Measurements from ENCODE around the gene C1S.
"Not testable (repeated sequence)": the region's sequence is repeated elsewhere in the genome, so short reads cannot be mapped to it uniquely, and the experiment has no call there.

C1S gene

GRCh38 chr12:7060353-7060954, at the start of gene C1S:
Gene C1S, plus strand, starts transcription at chr12:7060718. Its CDS starts 1,195 bp downstream, at chr12:7061913.
- peak; percentile 97 for DNase-seq

GRCh38 chr12:7011398-7011797, 49.1 kb upstream of the C1S start:
- not testable (repeated sequence) for DNase-seq

GRCh38 chr12:7012024-7012607, 48.4 kb upstream of the C1S start:
- DNase-seq: no peak

DNA sequence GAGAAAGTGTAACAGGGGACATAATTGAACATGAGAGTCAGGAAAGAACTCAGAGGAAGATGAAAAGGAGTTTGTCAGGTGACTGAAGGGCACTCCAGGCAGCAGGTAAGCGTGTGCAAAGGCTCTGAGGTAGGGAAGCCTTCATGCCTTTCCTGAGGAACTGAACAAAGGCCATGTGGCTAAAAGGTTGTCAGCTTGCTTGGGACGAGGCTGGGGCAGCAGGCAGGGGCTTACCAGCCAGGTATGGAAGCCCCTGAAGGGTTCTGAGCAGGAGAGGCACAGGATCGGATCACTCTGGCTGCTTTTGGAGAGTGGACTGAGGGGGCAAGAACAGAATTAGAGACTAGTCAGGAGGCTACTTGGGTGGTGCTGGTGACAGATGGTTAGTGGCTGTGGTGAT, 47.4 kb upstream of the C1S start:
- no peak for DNase-seq

DNA sequence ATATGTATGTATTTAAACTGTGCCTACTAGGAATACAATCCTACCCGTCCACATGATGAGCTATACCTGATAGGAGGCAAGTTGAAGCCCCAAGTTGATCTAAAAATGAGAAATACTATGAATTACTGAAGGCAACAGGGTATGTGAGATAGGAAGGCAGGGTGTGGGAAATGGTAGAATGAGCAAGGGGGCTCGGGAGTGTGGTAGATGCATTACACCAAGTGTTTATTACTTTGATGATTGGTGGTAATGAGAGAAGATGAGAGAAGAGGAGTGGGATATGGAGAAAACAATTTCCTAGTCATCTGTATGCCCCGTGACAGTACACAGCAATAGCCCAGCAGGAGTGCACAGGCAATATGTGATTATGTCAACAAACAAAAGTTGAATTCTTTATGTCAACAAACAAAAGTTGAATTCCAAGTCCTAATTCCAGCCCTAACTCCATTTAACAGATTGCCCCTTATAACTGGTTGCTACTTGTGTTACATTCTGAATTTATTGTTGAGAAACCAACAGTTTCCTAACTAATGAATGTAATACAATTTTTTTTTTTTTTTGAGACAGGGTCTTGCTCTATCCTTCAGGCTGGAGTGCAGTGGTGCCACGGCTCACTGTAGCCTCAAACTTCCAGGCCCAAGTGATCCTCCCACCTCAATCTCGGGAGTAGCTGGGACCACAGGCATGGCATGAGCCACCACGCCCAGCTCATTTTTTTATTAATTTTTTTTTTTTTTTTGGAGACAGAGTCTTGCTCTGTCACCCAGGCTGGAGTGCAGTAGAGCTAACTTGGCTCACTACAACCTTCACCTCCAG, 44.8 kb upstream of the C1S start:
- DNase-seq: no peak

- DNase-seq: no peak
These were observed 43.5 kb upstream of the C1S start for GRCh38 chr12:7016958-7017571.

DNA sequence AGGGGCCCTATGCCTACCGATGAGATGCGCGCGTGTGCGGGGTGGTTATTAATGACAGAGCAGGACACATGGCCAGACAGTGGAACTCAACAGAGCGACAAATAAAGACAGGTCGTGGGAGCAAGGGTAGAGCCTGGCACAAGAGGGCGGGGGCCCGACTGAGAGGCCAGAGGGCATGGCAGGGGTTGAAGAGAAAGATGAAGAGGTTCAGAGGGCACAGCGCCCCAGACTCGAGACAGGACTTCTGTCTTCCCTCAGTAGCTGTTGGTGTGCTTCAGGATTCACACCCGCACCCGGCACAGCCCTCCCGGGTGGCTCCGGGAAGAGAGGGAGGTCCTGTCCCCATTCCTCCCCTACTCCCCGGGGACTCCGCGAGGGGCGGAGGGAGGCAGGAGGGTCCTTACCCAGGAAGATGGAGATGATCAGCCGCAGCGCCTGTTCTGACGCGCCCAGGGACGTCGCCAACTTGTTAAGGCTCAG, 42.6 kb upstream of the C1S start:
- no peak for DNase-seq

DNA sequence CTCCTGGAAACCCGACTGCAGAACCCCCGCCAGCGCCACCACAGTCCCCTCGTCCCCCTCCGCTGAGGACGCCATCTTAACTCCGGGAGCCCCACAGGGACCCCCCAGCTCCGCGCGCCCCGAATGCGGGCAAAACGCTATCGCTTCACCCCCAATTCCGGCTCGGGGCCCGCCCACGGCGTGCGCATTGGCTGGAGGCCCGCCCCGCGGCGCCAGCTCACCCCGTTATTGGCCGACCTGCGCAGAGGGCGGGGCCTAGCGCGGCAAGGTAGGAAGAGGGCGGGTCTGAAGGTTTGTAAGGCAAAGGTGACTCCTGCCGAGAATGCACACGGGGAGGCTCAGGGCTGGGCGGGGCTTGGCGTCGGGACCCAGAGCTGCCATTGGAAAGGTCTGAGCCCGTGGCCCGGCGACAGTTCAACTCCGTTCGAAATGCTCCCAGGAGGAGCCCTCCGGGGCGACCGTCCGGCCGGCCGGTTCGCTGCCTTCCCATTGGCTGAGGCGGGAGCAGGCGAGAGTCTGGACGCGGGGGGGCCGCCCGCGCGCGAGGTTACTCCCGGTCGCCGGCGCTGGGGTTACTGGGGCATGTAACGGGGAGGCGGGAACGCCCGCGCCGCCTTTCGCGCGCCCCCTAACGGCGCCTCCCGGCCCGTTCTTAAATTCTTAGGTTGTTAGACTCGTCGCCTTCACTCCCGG, 42.0 kb upstream of the C1S start, which contains the start of gene LPCAT3:
Gene LPCAT3 (minus strand): TSS at position 127 of the 693 bp plus-strand sequence. CDS start 52 bp downstream, at position 75.
- peak; percentile 92 for DNase-seq

DNA sequence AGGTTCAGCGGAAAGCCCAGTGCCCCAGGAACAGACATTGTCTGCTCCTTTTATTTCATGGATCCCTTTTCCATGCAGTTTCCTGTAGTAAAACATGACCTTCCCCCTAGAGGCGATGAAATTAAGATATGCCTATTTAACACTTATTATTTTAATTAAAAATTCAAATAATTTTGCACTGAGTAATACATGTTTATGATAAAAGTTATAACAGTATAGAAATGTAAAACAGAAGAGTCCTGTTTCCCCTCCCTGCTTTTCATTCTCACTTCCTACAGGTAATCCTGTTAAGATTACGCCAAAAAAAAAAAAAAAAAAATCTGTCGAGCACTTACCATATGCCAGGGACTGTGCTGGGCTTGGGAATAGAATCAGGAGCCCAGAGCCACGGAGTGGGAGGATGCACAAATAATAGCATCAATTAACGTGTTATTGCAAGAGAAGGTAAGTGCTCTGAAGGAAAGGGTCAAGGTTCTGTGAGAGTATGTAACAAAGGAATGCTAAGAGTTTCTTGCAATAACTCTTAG, 41.4 kb upstream of the C1S start:
- no peak for DNase-seq

GRCh38 chr12:7021956-7022355, 38.6 kb upstream of the C1S start:
- no peak for DNase-seq

- DNase-seq: no peak
These were observed 37.4 kb upstream of the C1S start for GRCh38 chr12:7023114-7023513.

DNA sequence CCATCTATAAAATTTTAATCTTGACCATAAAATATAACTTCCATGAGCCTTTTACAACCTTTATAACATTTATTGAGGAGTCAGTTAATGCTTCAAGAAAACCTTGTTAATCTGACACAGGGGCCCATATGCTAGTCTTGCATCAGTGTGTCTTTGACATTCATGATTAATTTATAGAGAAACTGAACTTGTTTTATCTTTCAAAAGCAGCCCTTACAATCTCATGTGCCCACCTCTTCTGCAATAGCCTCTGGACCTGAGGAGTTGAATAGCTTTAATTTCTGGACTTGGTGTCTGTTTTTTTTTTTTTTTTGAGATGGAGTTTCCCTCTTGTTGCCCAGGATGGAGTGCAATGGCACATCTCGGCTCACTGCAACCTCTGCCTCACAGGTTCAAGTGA, 33.7 kb upstream of the C1S start:
- no peak for DNase-seq

- DNase-seq: no peak
These were observed 29.2 kb upstream of the C1S start for GRCh38 chr12:7031306-7031705.

- DNase-seq: no peak
These were observed 27.5 kb upstream of the C1S start for GRCh38 chr12:7032990-7033389.

- DNase-seq: no peak
These were observed 26.1 kb upstream of the C1S start for GRCh38 chr12:7034464-7034863.

DNA sequence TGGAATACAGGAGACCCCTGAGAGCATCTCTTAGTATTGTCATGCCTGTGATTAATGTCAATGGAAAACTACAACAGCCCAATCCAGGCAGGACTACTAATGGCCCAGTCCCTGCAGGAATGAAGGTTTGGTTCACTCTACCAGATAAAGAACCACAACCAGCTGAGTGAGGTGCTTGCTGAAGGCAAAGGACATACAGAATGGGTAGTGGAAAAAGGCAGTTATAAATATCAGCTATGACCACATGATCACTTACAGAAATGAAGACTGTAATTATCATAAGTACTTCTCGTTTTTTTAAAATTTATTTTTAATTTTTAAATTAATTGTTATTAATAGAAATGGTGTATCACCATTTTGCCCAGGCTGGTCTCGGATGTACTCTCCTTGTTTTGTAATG, 25.1 kb upstream of the C1S start:
- DNase-seq: no peak

GRCh38 chr12:7037411-7037810, 23.1 kb upstream of the C1S start:
- DNase-seq: not testable (repeated sequence)

DNA sequence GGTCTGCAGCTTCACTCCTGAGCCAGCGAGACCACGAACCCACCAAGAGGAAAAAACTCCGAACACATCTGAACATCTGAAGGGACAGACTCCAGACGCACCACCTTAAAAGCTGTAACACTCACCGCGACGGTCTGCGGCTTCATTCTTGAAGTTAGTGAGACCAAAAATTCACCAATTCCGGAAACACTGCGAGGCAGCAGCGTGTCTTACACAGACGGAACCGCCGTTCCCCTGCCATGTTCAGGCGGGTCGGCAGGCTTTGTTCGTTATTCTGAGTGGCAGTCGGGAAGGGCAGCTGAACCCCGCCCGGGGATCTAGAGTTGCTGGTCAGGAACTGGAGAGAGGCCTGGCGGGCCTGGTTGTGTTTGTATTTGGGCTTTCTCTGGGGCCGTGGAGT, 21.9 kb upstream of the C1S start:
- DNase-seq: no peak

- no peak for DNase-seq
These were observed 21.1 kb upstream of the C1S start for GRCh38 chr12:7039403-7039802.

GRCh38 chr12:7042842-7043241, 17.7 kb upstream of the C1S start:
- peak; percentile 35 for DNase-seq

- no peak for DNase-seq
These were observed 14.6 kb upstream of the C1S start for GRCh38 chr12:7045913-7046312.

DNA sequence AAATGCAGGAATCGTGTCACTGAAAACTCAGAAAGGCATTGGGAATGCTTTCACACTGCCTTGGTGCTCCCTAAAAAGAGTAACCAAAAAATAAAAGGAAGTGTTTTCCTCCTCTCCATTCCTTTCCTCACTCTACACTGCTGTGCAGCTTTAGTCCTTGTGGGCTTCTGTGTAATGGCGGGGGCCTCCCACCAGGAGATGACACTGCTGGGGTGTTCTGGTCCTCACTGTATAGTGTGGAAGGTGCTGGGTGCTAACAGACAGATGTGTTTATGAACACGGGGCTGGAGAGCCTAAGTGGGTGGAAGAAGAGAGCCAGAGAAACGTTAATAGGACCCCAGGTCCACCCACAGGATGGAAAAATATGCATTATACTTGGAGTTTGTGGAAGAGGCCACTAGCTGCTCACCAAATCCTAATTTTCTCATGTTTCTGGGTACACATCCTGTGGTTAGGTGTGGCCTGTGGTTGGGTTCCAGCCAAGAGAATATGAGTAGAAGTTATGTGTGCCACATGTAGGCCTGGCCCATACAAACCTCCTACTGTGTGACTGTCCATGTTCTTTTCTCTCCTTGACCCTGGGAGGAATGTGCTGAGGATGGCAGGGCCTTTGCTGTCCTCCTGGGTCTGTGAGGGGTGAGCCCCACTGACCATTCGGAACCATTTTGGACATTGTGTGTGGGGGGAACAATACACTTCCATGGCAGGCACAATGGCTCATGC, 14.0 kb upstream of the C1S start:
- DNase-seq: no peak
